Effector memory CD4-positive, alpha-beta T cell (primary cell): ENCODE results near the gene COL6A2.
"Not testable (repeated sequence)": the region's sequence is repeated elsewhere in the genome, so short reads cannot be mapped to it uniquely, and the experiment has no call there.

Experiments
- DNase-seq, 3 donors: peaks; one replicate each; pipeline ENCODE4 v3.0.0-alpha.2; 2020
- H3K27ac ChIP-seq: 2 replicates; pipeline ENCODE4 v1.7.0; 2013; ENCODE audit warnings: mild to moderate bottlenecking, low read length, moderate library complexity; ENCODE audit not compliant: insufficient read depth, poor library complexity, severe bottlenecking
- H3K27me3 ChIP-seq: replicated peaks from 2 replicates; pipeline ENCODE4 v1.7.0; 2013; ENCODE audit warnings: mild to moderate bottlenecking, low read length; ENCODE audit not compliant: insufficient read depth, control insufficient read depth, poor library complexity, severe bottlenecking
- H3K36me3 ChIP-seq: 2 replicates; pipeline ENCODE4 v1.7.0; 2013; ENCODE audit warnings: mild to moderate bottlenecking, low read length, moderate library complexity; ENCODE audit not compliant: control insufficient read depth, insufficient read depth
- H3K4me1 ChIP-seq: 2 replicates; pipeline ENCODE4 v1.7.0; 2013; ENCODE audit warnings: low read length, mild to moderate bottlenecking; ENCODE audit not compliant: control insufficient read depth, insufficient read depth, poor library complexity, severe bottlenecking
- H3K4me3 ChIP-seq: 2 replicates; pipeline ENCODE4 v1.7.0; 2013; ENCODE audit warnings: low read length, low read depth, mild to moderate bottlenecking; ENCODE audit not compliant: insufficient read depth, poor library complexity, severe bottlenecking
- H3K9me3 ChIP-seq: 2 replicates; pipeline ENCODE4 v1.7.0; 2013; ENCODE audit warnings: mild to moderate bottlenecking, low read length, moderate library complexity; ENCODE audit not compliant: control insufficient read depth

Gene COL6A2

DNA sequence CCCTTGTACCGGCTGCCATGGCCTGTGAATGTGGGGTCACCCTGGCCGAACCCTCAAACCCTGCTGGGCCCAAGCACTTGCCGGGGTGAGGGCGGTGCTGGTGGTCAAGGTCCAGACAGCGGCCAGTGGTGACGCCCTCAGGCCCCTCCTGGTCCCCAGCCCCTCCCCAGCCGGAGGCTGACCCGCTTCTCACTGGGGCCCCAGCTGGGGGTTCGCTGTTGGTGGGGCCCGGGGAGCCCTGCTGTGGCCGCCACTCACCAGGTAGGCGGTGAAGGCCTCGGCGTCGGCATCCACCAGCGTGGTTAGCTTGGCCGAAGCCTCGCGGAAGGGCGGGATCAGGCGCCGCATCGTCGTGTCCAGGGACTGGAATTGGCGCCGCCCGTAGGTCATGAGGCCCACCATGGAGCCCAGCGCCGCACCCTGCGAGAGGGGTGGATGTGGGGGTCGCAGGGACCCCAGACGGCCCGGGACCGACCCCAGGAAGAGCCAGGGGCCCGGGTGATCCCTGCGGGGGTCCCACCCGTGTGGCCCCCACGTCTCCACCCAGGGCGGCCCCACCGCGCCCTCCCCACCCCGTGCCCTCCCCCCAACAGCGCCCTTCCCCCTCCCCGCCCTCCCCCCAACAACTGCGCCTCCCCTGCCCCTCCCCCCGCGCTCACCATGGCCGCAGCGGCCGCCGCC is 47.4 kb downstream of the COL6A2 start:
- Histone ChIP-seq H3K36me3 (no peaks in the 10 kb centered on the region), H3K4me1 (no peaks in the 10 kb centered on the region), H3K4me3 (no peak overlapping the region), H3K27me3 (no peaks in the 10 kb centered on the region), H3K27ac (no peak overlapping the region), H3K9me3 (no peaks in the 10 kb centered on the region)
- no peak for DNase-seq

DNA sequence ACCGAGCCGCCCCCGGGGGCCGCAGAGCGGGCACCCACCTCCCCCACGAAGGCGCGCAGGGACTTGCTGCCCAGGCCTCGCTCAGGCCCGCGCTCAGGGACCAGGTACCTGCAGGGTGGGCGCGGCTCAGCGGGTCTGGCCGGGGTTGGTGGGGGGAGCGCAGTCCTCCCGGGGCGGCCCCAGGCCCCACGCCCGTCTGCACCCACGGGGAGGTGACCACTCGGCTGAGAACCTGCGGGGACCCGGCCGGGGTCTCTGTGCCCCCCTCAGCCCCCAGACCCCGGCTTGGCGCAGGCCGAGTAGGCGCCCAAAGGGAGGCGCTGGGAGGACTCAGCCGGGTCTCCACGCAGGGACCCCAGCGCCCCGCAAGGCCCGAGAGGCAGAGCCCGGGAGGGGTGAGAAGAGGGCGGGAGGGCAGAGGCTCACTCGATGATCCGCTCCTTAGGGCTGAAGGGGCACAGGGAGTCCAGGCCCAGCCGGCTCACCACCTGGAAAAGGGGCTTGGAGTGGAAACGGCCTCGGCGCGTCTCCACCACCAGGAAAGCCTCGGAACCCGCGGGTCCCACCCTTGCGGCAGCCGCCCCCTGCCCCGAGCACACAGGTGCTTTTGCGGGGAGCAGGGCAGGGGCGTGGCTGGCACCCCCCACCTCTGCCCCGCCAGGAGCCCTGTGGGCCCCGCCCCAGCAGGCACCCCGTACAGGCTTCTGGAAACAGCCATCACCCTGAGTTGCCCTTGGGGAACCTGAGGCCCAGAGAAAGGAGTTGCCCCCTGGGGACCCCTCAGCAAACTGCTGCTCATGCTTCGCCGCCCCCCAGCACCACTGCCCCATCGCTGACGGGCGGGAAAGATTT is 48.2 kb downstream of the COL6A2 start:
- Histone ChIP-seq H3K27me3 (no peaks in the 10 kb centered on the region), H3K9me3 (no peaks in the 10 kb centered on the region), H3K4me3 (no peak overlapping the region), H3K4me1 (no peaks in the 10 kb centered on the region), H3K27ac (no peak overlapping the region), H3K36me3 (no peaks in the 10 kb centered on the region)
- no peak for DNase-seq

GRCh38 chr21:46146856-46147255 is 48.9 kb downstream of the COL6A2 start:
- no peaks in the 10 kb centered on the region for H3K27me3 ChIP-seq
- H3K4me1 ChIP-seq = no peaks in the 10 kb centered on the region
- no peak for DNase-seq
- H3K4me3 ChIP-seq = no peak overlapping the region
- H3K27ac ChIP-seq = no peak overlapping the region
- H3K36me3 ChIP-seq = no peaks in the 10 kb centered on the region
- H3K9me3 ChIP-seq = no peaks in the 10 kb centered on the region

- not testable (repeated sequence) for H3K4me1 ChIP-seq, H3K9me3 ChIP-seq, H3K27me3 ChIP-seq, H3K27ac ChIP-seq, H3K4me3 ChIP-seq, DNase-seq, H3K36me3 ChIP-seq
Measured at GRCh38 chr21:46147429-46147828, 49.5 kb downstream of the COL6A2 start.

- no peaks in the 10 kb centered on the region for H3K9me3 ChIP-seq
- no peaks in the 10 kb centered on the region for H3K4me1 ChIP-seq
- H3K27ac ChIP-seq = no peak overlapping the region
- no peak for DNase-seq
- H3K36me3 ChIP-seq = no peaks in the 10 kb centered on the region
- no peak overlapping the region for H3K4me3 ChIP-seq
- no peaks in the 10 kb centered on the region for H3K27me3 ChIP-seq
Measured at GRCh38 chr21:46148106-46148505, 50.2 kb downstream of the COL6A2 start.

- H3K4me1 ChIP-seq = no peaks in the 10 kb centered on the region
- no peak overlapping the region for H3K4me3 ChIP-seq
- no peak overlapping the region for H3K27ac ChIP-seq
Measured at GRCh38 chr21:46149205-46149901, 51.4 kb downstream of the COL6A2 start.

DNA sequence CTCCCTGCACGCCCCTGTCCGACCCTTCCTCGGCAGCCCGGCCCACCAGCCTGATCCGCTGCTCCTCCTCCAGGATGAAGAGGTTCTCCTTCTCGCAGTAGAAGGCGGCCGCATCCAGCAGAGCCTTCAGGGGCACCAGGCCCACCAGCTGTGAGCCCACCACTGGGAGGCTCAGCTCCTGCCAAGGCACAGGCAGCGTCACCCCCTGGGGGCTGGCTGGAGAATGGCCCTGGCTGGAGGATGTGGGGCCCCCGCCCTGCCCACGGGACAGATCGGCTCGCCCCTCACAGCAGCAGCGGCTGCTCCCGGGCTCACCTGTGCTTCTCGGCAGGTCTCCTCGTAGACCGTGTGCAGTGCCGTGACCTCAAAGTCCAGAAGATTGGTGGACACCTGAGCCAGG is 52.2 kb downstream of the COL6A2 start:
- Histone ChIP-seq H3K4me1 (no peaks in the 10 kb centered on the region), H3K4me3 (no peak overlapping the region), H3K27me3 (no peaks in the 10 kb centered on the region), H3K27ac (no peak overlapping the region), H3K36me3 (no peaks in the 10 kb centered on the region), H3K9me3 (no peaks in the 10 kb centered on the region)
- DNase-seq = no peak

More at GRCh38 chr21:46149205-46149901, 51.4 kb downstream of the COL6A2 start:
- no peaks in the 10 kb centered on the region for H3K9me3 ChIP-seq
- no peak for DNase-seq
- no peaks in the 10 kb centered on the region for H3K27me3 ChIP-seq
- H3K36me3 ChIP-seq = no peaks in the 10 kb centered on the region

DNA sequence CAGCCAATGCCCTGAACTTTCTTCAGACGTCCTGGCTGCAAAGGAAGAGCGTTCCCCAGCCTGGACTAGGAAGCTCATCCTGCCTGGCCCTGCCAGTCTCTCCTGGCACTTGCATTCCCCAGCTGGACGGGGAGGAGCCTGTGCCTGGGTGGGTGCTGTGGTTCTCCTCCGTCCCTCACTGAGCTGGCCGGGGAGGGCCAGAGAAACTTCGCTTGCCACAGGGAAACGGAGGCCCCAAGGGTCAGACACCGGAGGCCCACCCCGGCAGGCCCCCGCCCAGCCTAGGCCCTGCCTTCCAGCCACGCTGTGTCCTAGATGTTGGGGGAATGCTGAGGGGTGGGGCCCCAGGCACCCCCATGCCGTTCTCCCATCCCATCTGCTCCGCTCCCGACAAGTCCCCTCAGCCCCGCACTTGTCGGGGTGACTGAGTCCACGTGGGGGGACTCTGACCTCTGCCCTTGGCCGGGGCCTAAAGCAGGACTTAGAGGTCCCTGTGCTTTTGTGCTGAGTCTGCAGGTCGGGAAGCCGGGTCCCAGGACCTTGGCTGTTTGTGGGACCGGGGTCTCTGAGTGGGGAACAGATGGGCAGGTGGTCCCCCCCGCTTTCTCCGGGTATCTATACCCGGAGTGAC is 52.7 kb downstream of the COL6A2 start:
- DNase-seq = no peak
- H3K27ac ChIP-seq = no peak overlapping the region
- no peaks in the 10 kb centered on the region for H3K36me3 ChIP-seq
- H3K4me1 ChIP-seq = no peaks in the 10 kb centered on the region
- H3K27me3 ChIP-seq = no peaks in the 10 kb centered on the region
- no peaks in the 10 kb centered on the region for H3K9me3 ChIP-seq
- H3K4me3 ChIP-seq = no peak overlapping the region

DNA sequence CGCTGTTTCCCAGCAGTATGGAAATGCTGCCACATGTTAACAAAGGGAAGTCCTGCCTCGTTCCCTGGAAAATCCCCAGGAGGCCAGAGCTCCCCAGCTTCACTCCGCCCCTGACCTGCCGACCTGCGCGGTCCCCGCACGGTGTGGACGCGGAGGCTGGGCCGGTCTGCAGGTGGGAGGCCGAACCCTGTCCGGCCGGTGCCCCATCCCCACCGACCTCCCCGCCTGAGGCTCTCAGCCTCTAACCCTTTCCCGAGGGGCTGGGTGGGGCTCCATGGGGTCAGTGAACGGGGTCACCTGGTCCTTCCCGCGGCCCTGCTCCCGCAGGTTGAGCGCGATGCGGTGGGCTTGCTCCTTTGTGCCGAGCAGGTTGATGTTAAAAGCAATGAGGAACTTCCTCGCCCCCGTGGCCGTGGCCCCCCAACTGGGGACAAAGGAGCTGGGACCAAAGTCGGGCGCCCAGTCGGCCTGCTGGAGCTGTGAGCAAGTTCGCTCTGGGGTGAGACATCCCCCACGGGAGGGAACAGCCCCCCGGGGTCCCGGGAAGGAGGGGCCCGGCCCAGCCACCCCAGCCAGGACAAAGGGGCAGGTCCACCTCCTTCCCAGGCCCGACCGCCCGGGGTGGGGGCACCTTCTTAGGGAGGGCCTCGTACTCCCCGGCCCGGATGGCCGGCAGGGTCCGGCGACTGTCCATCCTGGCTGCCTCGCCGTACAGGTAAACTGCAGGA is 53.5 kb downstream of the COL6A2 start:
- no peaks in the 10 kb centered on the region for H3K36me3 ChIP-seq
- H3K27ac ChIP-seq = no peak overlapping the region
- DNase-seq = no peak
- no peaks in the 10 kb centered on the region for H3K27me3 ChIP-seq
- no peaks in the 10 kb centered on the region for H3K9me3 ChIP-seq
- H3K4me3 ChIP-seq = no peak overlapping the region
- H3K4me1 ChIP-seq = no peaks in the 10 kb centered on the region
